ENCODE results near the gene SLC35D1.

Gene SLC35D1

GRCh38 chr1:67019600-67020136 is 34.3 kb downstream of the SLC35D1 start:
- Histone ChIP-seq H3K36me3 (peaks cover 26% of the 10 kb centered on the region), H3K27ac (no peak overlapping the region), H3K27me3 (no peaks in the 10 kb centered on the region)

GRCh38 chr1:67019121-67019520 is 34.8 kb downstream of the SLC35D1 start:
- Histone ChIP-seq H3K9me3 (no peaks in the 10 kb centered on the region), H3K27me3 (no peaks in the 10 kb centered on the region), H3K27ac (no peak overlapping the region), H3K4me3 (ENCODE audit: low read depth in 1 of 2, low read length in 1 of 2) (no peak overlapping the region), H3K4me1 (ENCODE audit: control insufficient read depth in 1 of 2, insufficient read depth in 1 of 2, low read depth in 1 of 2, low read length in 1 of 2) (no peaks in the 10 kb centered on the region), H3K36me3 (peaks cover 26% of the 10 kb centered on the region)
- no peak for TF ChIP-seq CTCF (IDR thresholded peaks at IDR 0.05)

More at GRCh38 chr1:67019600-67020136, 34.3 kb downstream of the SLC35D1 start:
- Histone ChIP-seq H3K9me3 (no peaks in the 10 kb centered on the region), H3K4me1 (ENCODE audit: control insufficient read depth in 1 of 2, insufficient read depth in 1 of 2, low read depth in 1 of 2, low read length in 1 of 2) (no peaks in the 10 kb centered on the region), H3K4me3 (ENCODE audit: low read depth in 1 of 2, low read length in 1 of 2) (no peak overlapping the region)
- no peak for TF ChIP-seq CTCF (IDR thresholded peaks at IDR 0.05)

- TF ChIP-seq CTCF (IDR thresholded peaks at IDR 0.05): no peak
- no peaks in the 10 kb centered on the region for H3K9me3 ChIP-seq
- H3K27me3 ChIP-seq: no peaks in the 10 kb centered on the region
- peaks cover 26% of the 10 kb centered on the region for H3K36me3 ChIP-seq
- no peaks in the 10 kb centered on the region for H3K4me1 ChIP-seq (ENCODE audit: control insufficient read depth in 1 of 2, insufficient read depth in 1 of 2, low read depth in 1 of 2, low read length in 1 of 2)
- no peak overlapping the region for H3K4me3 ChIP-seq (ENCODE audit: low read depth in 1 of 2, low read length in 1 of 2)
- H3K27ac ChIP-seq: no peak overlapping the region
These were observed 35.4 kb downstream of the SLC35D1 start for GRCh38 chr1:67018574-67018973.

GRCh38 chr1:67013573-67013972 is 40.4 kb downstream of the SLC35D1 start:
- TF ChIP-seq CTCF (IDR thresholded peaks at IDR 0.05): no peak
- H3K4me3 ChIP-seq (ENCODE audit: low read depth in 1 of 2, low read length in 1 of 2): no peak overlapping the region
- H3K9me3 ChIP-seq: no peaks in the 10 kb centered on the region
- H3K27ac ChIP-seq: no peak overlapping the region
- no peaks in the 10 kb centered on the region for H3K4me1 ChIP-seq (ENCODE audit: control insufficient read depth in 1 of 2, insufficient read depth in 1 of 2, low read depth in 1 of 2, low read length in 1 of 2)
- H3K36me3 ChIP-seq: peaks cover 5% of the 10 kb centered on the region
- H3K27me3 ChIP-seq: no peaks in the 10 kb centered on the region

- Histone ChIP-seq H3K4me1 (ENCODE audit: control insufficient read depth in 1 of 2, insufficient read depth in 1 of 2, low read depth in 1 of 2, low read length in 1 of 2) (no peaks in the 10 kb centered on the region), H3K27me3 (no peaks in the 10 kb centered on the region), H3K4me3 (ENCODE audit: low read depth in 1 of 2, low read length in 1 of 2) (no peak overlapping the region), H3K27ac (no peak overlapping the region), H3K36me3 (peaks cover 12% of the 10 kb centered on the region), H3K9me3 (no peaks in the 10 kb centered on the region)
- TF ChIP-seq CTCF (IDR thresholded peaks at IDR 0.05): no peak
These were observed 44.2 kb downstream of the SLC35D1 start for GRCh38 chr1:67009792-67010191.

GRCh38 chr1:67005068-67005467 is 48.9 kb downstream of the SLC35D1 start:
- Histone ChIP-seq H3K4me1 (ENCODE audit: control insufficient read depth in 1 of 2, insufficient read depth in 1 of 2, low read depth in 1 of 2, low read length in 1 of 2) (peaks cover 0 to 1% of the 10 kb centered on the region in 2 experiments), H3K27me3 (no peaks in the 10 kb centered on the region), H3K36me3 (peaks cover 29% of the 10 kb centered on the region), H3K4me3 (ENCODE audit: low read depth in 1 of 2, low read length in 1 of 2) (no peak overlapping the region), H3K9me3 (no peaks in the 10 kb centered on the region), H3K27ac (no peak overlapping the region)
- TF ChIP-seq CTCF (IDR thresholded peaks at IDR 0.05): no peak
